ENCODE measurements around the gene CHRM2. TPM values are rescaled to one million over a fixed set of nuclear protein-coding genes. Genes with fewer than 3 reads are reported as not detected.
"Not testable (repeated sequence)": the region's sequence is repeated elsewhere in the genome, so short reads cannot be mapped to it uniquely, and the experiment has no call there.

Gene CHRM2
- total RNA-seq, result 10 to 100 TPM; 45.8 to 90.7 TPM
- long read RNA-seq, partial matches to known transcripts, result 1 of 5 reads
- long read RNA-seq, other reads (novel, unspliced or antisense), result 4 of 5 reads

- ATAC-seq (peak; percentile 25 to 44), DNase-seq (peak; percentile 22)
- intact Hi-C loops (cut with DNase I), result no loop called here
Measured at GRCh38 chr7:136868496-136869000, at the start of gene CHRM2. CHRM2 (plus strand) TSS chr7:136868652; CDS start chr7:137014866, 146,214 bp downstream.

DNA sequence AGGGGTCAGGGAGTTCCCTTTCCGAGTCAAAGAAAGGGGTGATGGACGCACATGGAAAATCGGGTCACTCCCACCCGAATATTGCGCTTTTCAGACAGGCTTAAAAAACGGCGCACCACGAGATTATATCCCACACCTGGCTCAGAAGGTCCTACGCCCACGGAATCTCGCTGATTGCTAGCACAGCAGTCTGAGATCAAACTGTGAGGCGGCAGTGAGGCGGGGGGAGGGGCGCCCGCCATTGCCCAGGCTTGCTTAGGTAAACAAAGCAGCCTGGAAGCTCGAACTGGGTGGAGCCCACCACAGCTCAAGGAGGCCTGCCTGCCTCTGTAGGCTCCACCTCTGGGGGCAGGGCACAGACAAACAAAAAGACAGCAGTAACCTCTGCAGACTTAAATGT is 37.1 kb upstream of the CHRM2 start:
- ATAC-seq; DNase-seq; intact Hi-C loops (cut with DNase I): not testable (repeated sequence)

DNA sequence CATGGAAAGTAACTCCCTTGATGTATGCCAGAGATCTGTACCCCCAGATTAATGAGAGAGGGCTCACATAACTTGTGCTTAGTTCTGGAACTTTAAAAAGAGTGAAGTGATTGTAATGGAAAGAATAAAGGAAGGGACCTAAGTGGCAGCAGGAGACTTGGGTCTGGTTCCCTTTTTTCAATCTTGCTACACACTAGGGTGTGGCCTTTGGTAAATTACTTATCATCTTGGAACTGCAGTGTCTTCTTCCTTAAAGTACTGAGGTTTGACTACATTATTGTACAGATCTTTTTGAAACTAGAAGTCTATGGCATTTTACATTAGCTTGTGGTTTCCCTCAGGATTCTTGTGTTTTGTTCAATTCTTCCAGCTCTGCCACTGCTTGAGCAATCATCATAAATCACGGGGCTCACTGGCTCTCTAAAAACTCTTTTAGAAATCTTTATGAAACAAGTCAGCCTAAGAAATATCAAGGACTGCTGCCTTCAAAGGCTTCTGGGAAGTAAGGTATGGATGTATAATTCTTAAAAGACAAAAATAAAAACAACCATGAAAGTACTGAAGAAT is 22.5 kb upstream of the CHRM2 start:
- no peak for DNase-seq
- no peak for ATAC-seq
- intact Hi-C loops (cut with DNase I), result no loop called here

GRCh38 chr7:136847858-136848257 is 20.6 kb upstream of the CHRM2 start:
- intact Hi-C loops (cut with DNase I), result no loop called here
- DNase-seq (no peak), ATAC-seq (no peak)

GRCh38 chr7:136853654-136854053 is 14.8 kb upstream of the CHRM2 start:
- intact Hi-C loops (cut with DNase I), result no loop called here
- DNase-seq, result no peak
- no peak for ATAC-seq

- DNase-seq (no peak), ATAC-seq (no peak)
- intact Hi-C loops (cut with DNase I), result no loop called here
Measured at GRCh38 chr7:136857573-136857972, 10.9 kb upstream of the CHRM2 start.

- intact Hi-C loops (cut with DNase I), result no loop called here
- DNase-seq, result no peak
- ATAC-seq, result no peak
Measured at GRCh38 chr7:136859803-136860202, 8.6 kb upstream of the CHRM2 start.

GRCh38 chr7:136865236-136865635 is 3.2 kb upstream of the CHRM2 start:
- intact Hi-C loops (cut with DNase I), result no loop called here

GRCh38 chr7:136865777-136866176 is 2.7 kb upstream of the CHRM2 start:
- intact Hi-C loops (cut with DNase I), result no loop called here
- no peak for ATAC-seq
- DNase-seq, result no peak

More at GRCh38 chr7:136865236-136865635, 3.2 kb upstream of the CHRM2 start:
- DNase-seq (no peak), ATAC-seq (no peak)

GRCh38 chr7:136869001-136869961 is 829 bp downstream of the CHRM2 start:
- peak; percentile 16 for DNase-seq
- peak; percentile 58 to 62 for ATAC-seq
- intact Hi-C loops (cut with DNase I), result no loop called here

DNA sequence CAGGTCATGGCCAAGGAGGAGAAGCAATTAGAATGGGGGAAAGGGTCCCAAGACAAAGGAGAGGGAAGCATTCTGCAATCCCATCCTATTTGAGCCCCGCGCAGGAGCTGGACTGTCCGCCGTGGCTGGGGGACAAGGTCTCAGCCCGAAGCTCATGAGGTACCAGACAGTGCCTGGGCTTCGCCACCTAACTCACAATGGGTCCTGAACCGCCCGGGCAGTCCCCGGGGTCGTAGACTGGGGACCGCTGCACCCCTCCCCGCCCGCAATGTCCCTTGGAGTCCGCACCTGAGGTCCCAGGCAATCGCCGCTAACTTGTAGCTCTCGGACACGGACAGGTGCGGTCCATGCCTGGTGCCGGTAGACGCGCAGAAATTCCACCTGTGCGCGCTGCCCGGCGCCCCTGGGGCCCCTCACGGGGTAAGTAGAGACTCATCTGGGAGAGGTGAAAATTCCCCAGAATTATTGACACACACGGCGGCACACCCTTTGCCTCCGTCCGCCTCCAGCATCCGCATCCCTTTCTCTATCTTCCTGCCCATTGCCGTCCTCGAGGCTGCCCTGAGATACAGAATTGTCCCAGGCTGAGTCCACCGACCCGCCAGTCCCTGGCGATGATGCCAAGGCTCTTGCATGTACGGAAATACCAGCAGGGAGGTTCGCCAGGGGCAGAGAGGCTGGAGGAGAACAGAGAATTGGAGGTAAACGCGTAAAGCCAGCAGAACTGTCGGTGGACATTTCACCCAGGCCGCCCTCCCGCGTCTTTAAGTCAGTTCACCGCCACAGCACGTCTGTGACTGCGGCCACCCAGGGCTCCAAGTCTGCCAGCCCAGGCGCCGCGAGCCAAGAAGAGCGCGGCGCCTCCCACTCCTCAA is 1.8 kb downstream of the CHRM2 start:
- peak; percentile 11 to 41 for ATAC-seq
- intact Hi-C loops (cut with DNase I), result loop anchor here in 1 of 2 donors (5.0 to 10.0 kb wide), 2 partner anchors 65 to 217 kb away; no protein-coding TSS in a partner anchor
- peak; percentile 28 for DNase-seq

- intact Hi-C loops (cut with DNase I), result loop anchor here in 1 of 2 donors (5.0 to 10.0 kb wide), 2 partner anchors 64 to 216 kb away; no protein-coding TSS in a partner anchor
- ATAC-seq (peak; percentile 45 to 46), DNase-seq (peak; percentile 21)
Measured at GRCh38 chr7:136870866-136871487, 2.5 kb downstream of the CHRM2 start.

- DNase-seq (no peak), ATAC-seq (no peak)
- intact Hi-C loops (cut with DNase I), result loop anchor here in 1 of 2 donors (5.0 to 10.0 kb wide), 2 partner anchors 60 to 213 kb away; no protein-coding TSS in a partner anchor
Measured at GRCh38 chr7:136874393-136875032, 6.1 kb downstream of the CHRM2 start.

- intact Hi-C loops (cut with DNase I), result loop anchor here in 1 of 2 donors (10.0 kb wide), 1 partner anchor 57 kb away; no protein-coding TSS in a partner anchor
- DNase-seq, result no peak
- ATAC-seq, result no peak
Measured at GRCh38 chr7:136877509-136877908, 9.1 kb downstream of the CHRM2 start.

GRCh38 chr7:136877990-136878389 is 9.5 kb downstream of the CHRM2 start:
- ATAC-seq (no peak), DNase-seq (no peak)
- intact Hi-C loops (cut with DNase I), result loop anchor here in 1 of 2 donors (10.0 kb wide), 1 partner anchor 57 kb away; no protein-coding TSS in a partner anchor

DNA sequence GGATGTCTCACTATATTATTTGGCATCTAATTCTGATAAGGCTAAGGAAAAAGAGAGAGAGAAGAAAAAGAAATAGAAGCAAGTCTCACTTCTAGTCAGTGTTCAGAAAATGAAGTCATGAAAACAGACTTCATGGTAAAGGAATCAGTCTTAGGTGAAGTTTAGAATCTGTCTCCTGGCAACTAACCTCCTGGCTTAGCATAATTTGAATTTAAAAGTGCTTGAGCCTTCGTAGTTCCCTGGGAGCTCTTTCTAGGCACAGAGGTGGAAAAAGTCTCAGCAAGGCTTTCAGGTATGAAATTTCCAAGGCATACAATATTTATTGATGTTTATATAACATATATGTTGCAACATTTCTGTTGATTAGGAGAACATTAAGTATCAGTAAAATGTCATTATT is 10.4 kb downstream of the CHRM2 start:
- no peak for DNase-seq
- no peak for ATAC-seq
- intact Hi-C loops (cut with DNase I), result loop anchor here in 1 of 2 donors (10.0 kb wide), 1 partner anchor 56 kb away; no protein-coding TSS in a partner anchor

GRCh38 chr7:136883046-136883445 is 14.6 kb downstream of the CHRM2 start:
- peak in 1 of 2 donors; percentile 35 for ATAC-seq
- no peak for DNase-seq
- intact Hi-C loops (cut with DNase I), result no loop called here

DNA sequence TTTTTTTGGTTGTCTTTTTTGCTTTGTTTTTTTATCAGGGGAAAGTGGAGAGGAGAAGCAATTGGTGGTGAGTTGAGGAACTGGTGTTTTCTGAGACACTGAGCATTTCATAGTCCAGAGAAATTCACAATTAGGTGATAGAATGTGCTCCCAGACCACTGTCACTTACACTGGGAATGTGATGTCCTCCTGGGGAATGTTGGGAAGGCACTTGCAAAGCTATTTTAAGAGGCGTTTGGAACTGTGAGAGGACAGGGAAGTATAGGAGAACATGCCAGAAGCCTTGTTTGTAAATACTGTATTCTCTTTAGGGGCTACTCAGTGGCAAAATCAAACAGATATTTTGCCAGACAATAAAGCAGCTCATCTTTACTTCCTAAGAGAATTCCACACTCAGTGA is 16.0 kb downstream of the CHRM2 start:
- peak; percentile 69 to 88 for ATAC-seq
- DNase-seq, result no peak
- intact Hi-C loops (cut with DNase I), result no loop called here

All from left cardiac atrium (tissue), 4 donors.